Ovary (tissue), 3 donors: ENCODE data around the gene RPS6KL1.

Experiments
- CTCF ChIP-seq, 3 donors: fragments of 450-650 bp in 2 of 3; fragments of 200-600 bp in 1 of 3; IDR thresholded peaks; one replicate each; pipeline versions ENCODE4 v1.5.1 to v1.8.0; 2016 to 2022; ENCODE audit warnings: antibody characterized with exemption in 3 of 3, mild to moderate bottlenecking in 1 of 3
- EP300 ChIP-seq: sonication (generic); formaldehyde crosslinking; IDR thresholded peaks from one replicate; pipeline ENCODE4 v1.6.1; 2017; ENCODE audit warnings: antibody characterized with exemption
- POLR2A ChIP-seq: fragments of 450-650 bp; IDR thresholded peaks from one replicate; pipeline ENCODE4 v1.6.1; 2017; ENCODE audit warnings: antibody characterized with exemption, mild to moderate bottlenecking, moderate library complexity
- donor health status: DM: no; HTN: no; CAD: no.

GRCh38 chr14:74913393-74913910, 9.6 kb downstream of the RPS6KL1 start:
- no peak for TF ChIP-seq CTCF (IDR thresholded peaks at IDR 0.05)
- no peak for TF ChIP-seq POLR2A
- no peak for TF ChIP-seq EP300
